Activated CD8-positive, alpha-beta memory T cell treated with anti-CD3 and anti-CD28 coated beads for 1 hour (primary cell): ENCODE results near the gene NEDD4L.

Source experiments
- DNase-seq, 2 donors: peaks; one replicate each; pipeline ENCODE4 v3.0.0-alpha.2; 2020; ENCODE audit warnings: low read depth in 1 of 2; ENCODE audit errors: extremely low read depth in 1 of 2

NEDD4L gene

GRCh38 chr18:58114766-58115165, 70.7 kb downstream of the NEDD4L start:
- DNase-seq = no peak

DNA sequence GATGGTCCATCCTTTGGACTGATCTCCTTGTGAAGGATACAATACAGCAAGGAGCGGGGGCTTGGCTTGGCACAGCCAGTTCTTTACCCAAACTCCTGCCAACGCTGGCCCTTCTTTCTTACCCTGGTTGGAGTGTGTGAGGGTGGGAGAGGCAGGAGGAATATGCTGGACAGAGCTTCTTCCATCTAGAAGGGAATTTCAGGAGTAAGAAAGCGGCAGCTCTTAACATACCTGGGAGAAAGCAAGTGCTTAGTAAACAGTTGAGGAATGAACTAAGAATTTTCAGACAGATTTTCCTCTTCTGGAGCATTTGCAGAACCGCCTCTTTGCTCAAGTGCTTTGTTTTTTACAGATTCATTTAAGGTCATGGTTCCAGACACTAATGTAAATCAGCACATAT, 72.8 kb downstream of the NEDD4L start:
- DNase-seq = no peak

DNA sequence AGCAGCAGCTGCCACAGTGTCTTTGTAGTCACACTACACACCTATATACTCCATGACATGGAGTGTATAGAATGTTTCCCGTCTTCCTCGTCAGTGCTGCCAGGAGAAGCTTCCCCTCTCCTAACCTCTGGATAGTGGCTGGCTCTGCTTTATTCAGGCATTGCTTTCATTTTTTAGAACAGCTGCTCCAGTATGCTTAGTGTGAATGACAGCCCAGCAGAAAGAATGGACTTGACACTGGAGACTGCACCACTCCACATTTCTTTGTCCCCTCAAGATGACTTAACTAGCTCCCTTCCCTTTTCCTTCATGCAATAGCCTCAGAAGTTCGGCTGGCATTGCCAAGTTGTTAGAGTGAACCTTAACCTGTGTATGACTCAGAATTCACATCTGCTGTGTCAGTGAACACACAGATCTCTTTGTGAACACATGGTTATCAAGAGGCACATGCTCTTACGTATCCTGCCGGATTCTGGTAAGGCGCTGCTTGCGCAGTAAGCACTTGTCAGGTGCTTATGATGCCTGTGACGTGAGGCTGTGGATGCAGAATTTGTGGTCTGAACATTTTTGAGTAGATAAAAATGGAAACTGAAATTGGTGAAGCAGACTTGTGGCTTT, 73.9 kb downstream of the NEDD4L start:
- DNase-seq = no peak

- DNase-seq = no peak
These were observed 74.5 kb downstream of the NEDD4L start for GRCh38 chr18:58118536-58118935.

DNA sequence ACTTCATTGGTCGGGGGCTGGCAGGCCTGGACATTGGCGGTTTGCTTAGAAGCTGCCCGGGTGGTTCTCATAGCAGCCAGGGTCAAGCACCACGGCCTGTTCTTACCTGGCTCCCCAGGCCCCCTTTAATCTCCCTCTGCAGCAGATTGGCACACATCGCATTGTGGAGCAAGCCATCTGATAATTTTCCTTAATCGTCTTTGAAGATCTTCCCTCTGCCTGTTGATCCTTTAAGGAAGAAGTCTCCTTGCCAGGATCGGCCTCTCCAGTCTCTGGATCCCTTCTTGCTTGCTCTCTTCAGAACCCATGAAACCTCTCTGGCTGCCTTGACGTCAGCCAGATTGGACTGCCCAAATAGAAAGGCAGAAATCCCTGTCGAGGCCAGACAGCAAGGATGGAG, 75.8 kb downstream of the NEDD4L start:
- no peak for DNase-seq

GRCh38 chr18:58124475-58124874, 80.4 kb downstream of the NEDD4L start:
- no peak for DNase-seq

DNA sequence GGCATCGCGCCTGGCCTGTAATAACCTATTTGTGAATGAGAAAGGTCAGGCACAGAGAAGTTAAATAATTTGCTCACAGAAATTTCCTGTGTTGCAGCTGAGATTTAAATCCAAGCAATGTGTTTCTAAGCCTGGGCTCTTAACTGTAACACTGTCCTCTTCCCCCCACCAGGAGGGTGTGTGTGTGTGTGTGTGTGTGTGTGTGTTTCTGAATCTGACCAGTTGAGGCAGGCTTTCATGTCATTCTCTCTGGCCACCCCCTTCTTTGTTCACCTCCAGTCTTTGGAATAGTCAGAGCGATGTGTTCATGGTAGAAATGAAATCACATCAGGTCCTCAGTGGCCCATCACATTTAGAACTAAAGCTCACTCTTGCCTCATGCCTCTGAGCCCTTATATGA, 81.2 kb downstream of the NEDD4L start:
- DNase-seq = no peak

DNA sequence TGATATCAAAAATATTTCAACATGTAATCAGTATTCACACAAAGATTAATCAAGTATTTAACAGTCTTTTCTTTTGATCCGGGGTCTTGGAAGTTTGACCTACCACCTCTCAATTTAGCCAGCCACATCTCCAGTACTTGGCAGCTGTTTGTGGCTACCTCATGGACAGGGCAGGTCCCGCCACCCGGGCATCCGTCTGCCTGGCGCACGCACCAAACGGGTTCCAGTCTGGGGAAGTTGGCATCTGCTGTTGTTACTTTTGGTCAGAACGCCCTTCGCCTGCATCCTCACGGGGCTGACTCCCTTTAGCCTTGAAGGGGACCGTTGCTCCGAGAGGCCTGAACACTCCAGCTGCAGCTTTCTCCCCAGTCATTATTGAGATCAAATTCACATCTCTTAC, 81.7 kb downstream of the NEDD4L start:
- DNase-seq = no peak

GRCh38 chr18:58128381-58129374, 84.7 kb downstream of the NEDD4L start:
- DNase-seq = no peak

DNA sequence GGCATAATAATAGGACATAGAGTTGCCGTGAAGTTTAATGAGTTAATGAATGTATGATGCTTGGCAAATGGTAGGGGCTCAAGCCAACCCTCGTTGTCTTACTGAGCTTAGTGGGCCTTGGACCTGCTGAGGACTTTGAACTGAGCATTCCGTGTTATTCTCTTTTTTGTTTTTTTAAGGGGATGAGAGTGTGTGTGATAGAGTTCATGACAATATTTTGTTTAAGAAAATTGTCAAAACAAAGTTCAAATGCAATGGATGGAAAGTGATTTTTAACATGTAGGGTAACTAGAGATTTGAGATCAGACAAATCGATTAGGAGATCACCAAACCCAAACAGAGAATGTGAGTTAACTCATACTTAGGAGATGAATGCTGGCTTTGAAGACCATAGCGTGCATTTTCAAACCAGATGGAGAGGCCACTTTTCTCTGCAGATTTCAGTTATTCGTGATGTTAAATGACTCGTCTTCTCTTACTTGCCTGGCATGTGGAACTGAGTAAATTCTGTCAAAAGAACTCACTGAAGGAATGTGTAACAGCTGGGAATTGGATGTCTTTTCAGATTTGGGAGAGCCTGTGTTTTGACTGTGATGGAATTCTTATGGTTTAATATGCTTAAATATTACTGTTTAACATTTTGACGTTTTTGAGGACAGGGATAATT, 88.7 kb downstream of the NEDD4L start:
- no peak for DNase-seq

GRCh38 chr18:58135183-58135641, 91.2 kb downstream of the NEDD4L start:
- no peak for DNase-seq

GRCh38 chr18:58135701-58136331, 91.8 kb downstream of the NEDD4L start:
- no peak for DNase-seq

- no peak for DNase-seq
These were observed 92.9 kb downstream of the NEDD4L start for GRCh38 chr18:58136879-58137278.

- DNase-seq = no peak
These were observed 95.7 kb downstream of the NEDD4L start for GRCh38 chr18:58139459-58140386.

GRCh38 chr18:58140387-58141325, 96.6 kb downstream of the NEDD4L start:
- no peak for DNase-seq

GRCh38 chr18:58143386-58143785, 99.4 kb downstream of the NEDD4L start:
- no peak for DNase-seq

- no peak for DNase-seq
These were observed 100.1 kb downstream of the NEDD4L start for GRCh38 chr18:58144106-58144505.

DNA sequence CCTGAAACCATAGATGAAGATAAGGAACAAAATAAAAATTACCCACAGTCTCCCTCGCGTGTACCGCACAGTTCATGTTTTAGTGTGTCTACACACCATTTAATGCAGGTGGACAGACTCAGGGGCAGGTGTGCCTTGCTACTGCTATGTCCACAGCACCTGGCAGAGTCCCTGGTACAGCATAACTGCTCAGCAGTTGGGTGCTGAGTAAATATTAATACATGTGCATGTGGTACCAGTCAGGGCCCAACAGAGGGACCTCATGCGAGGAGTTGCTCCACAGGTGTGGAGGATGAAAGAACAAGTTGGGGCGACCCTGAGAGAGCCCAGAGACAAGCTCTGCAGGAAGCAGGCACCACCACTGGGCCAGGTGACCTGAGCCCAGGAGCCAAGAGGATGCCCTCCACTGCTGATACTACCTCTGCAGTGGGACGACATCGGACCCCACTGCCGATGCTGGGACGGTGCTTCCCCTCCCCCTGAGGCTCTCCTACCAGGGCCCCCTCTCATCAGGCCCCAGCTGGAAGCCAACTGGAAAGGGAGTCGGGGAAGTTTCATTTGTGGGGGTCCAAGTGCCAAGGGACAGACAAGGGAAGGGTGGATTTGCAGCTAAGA, 100.8 kb downstream of the NEDD4L start:
- no peak for DNase-seq
